ENCODE data around the gene GRK7.
A peak's percentile ranks its signal among the peaks of the same experiment; 100 is the strongest.

DNA sequence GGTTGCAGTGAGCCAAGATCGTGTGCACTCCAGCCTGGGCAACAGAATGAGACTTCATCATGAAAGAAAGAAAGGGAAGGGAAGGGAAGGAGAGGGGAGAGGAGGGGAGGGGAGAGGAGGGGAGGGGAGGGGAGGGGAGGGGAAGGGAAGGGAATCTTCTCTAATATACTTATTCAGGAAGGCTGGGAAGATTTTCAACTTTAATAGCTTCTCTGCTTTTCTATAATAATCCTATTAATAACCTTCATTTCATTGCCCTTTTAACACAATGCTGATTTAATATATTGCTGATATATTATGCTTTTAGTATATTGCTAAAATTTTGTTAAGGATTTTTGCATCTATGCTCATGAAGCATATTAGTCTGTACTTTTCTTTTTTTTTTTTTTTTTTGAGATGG, 48.5 kb upstream of the GRK7 start:
- TF ChIP-seq CBX2 (IDR thresholded peaks at IDR 0.05; ENCODE audit: low read depth, low read length) (no peak), CBX2 (CRISPR knock-in tag; IDR thresholded peaks at IDR 0.05; ENCODE audit: low read depth) (no peak), HNRNPK (IDR thresholded peaks at IDR 0.05; ENCODE audit: low read depth, low read length, poor library complexity, severe bottlenecking) (peak; percentile 90), EHMT2 (IDR thresholded peaks at IDR 0.05; ENCODE audit: borderline replicate concordance, low read depth, low read length) (no peak), MZF1 (CRISPR knock-in tag; IDR thresholded peaks at IDR 0.05; ENCODE audit: borderline replicate concordance) (no peak)
